BJ (cell line): Measurements from ENCODE around the gene TUBB6. TPM values are rescaled to one million over a fixed set of nuclear protein-coding genes. Genes with fewer than 3 reads are reported as not detected.

Source experiments
- CTCF ChIA-PET: fragments of 350-600 bp; formaldehyde crosslinking; extraction: SDS; loops from one replicate; lab custom pipeline; 2021; ENCODE audit warnings: antibody characterized with exemption, inconsistent platforms; lab: Yijun Ruan, JAX
- POLR2A ChIA-PET: fragments of 300-600 bp; sonication (Branson Sonifier 250); formaldehyde crosslinking; extraction: SDS; loops from one replicate; lab custom pipeline; 2021; ENCODE audit warnings: antibody characterized with exemption; lab: Charles Lee
- DNase-seq: peaks from one replicate; pipeline ENCODE4 v3.0.0-alpha.2; 2011; ENCODE audit warnings: low read depth
- H3K27me3 ChIP-seq: 2 replicates; pipeline ENCODE4 v1.6.0; 2011; ENCODE audit warnings: low read length; ENCODE audit not compliant: control insufficient read depth, insufficient read depth
- H3K36me3 ChIP-seq: 2 replicates; pipeline ENCODE4 v1.5.1; 2011; ENCODE audit warnings: low read length; ENCODE audit not compliant: control insufficient read depth, insufficient read depth
- H3K4me3 ChIP-seq: 2 replicates; pipeline ENCODE4 v1.5.1; 2011; ENCODE audit warnings: low read depth, mild to moderate bottlenecking, control low read depth, low read length
- polyA plus RNA-seq: library from polyadenylated mRNA; depleted of rRNA; stranded (reverse); fragments of >200 nt; gene quantifications from 2 replicates; pipeline ENCODE4 v1.2.3, GENCODE V29; 2011; rRNA removed
- small RNA-seq: library from RNA; depleted of rRNA; stranded (forward); fragments of <200 nt; gene quantifications from one replicate; pipeline ENCODE3, GENCODE V24; 2012; ENCODE audit warnings: low replicate concordance, low read depth; ENCODE audit not compliant: insufficient read length
- TF ChIP-seq, protein P1 (sequence below): IDR thresholded peaks from 2 replicates; pipeline ENCODE4 v1.5.1; 2011; ENCODE audit warnings: low read depth, mild to moderate bottlenecking, control low read depth, inconsistent platforms, low read length, moderate library complexity; ENCODE audit not compliant: insufficient read depth

TUBB6 gene
- polyA plus RNA-seq, 1 experiment: 765 TPM

DNA sequence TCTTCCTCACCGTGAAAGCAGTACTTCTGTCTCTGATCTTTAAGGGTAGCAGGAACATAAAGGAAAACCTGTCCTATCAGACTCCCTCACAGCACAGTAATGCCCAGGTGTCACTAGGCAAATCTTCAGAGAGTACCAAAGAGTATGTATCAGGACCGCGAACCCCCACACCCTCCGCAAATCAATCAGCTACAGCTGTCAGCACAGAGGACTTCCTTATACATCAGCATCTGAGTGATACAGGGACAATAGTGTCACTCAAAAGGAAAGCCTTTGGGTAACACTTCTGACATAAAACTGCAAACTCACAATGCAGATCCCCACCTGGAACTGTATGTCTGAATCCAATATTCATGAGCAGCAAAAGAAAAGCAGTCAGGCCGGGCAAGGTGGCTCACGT lies 66.4 kb downstream of the TUBB6 start:
- CTCF ChIA-PET: no interaction called here
- H3K36me3 ChIP-seq: peaks cover 1% of the 10 kb centered on the region; the same call in 1 of the 2 replicates
- TF ChIP-seq, protein P1, sequence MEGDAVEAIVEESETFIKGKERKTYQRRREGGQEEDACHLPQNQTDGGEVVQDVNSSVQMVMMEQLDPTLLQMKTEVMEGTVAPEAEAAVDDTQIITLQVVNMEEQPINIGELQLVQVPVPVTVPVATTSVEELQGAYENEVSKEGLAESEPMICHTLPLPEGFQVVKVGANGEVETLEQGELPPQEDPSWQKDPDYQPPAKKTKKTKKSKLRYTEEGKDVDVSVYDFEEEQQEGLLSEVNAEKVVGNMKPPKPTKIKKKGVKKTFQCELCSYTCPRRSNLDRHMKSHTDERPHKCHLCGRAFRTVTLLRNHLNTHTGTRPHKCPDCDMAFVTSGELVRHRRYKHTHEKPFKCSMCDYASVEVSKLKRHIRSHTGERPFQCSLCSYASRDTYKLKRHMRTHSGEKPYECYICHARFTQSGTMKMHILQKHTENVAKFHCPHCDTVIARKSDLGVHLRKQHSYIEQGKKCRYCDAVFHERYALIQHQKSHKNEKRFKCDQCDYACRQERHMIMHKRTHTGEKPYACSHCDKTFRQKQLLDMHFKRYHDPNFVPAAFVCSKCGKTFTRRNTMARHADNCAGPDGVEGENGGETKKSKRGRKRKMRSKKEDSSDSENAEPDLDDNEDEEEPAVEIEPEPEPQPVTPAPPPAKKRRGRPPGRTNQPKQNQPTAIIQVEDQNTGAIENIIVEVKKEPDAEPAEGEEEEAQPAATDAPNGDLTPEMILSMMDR: no peak
- H3K4me3 ChIP-seq: no peak overlapping the region
- DNase-seq: no peak
- POLR2A ChIA-PET: no interaction called here
- H3K27me3 ChIP-seq: no peaks in the 10 kb centered on the region

Small RNA genes within 50 kb of the gene (small RNA-seq; reads per million reads assigned to genes)
- gene RNU6-170P: not detected

Other genes starting within 250 kb of the TUBB6 start
- gene ANKRD62, start 214.4 kb upstream of the TUBB6 start, polyA plus RNA-seq: not detected in 2 replicates
- not detected in 2 replicates for gene CIDEA, start 53.9 kb upstream of the TUBB6 start, polyA plus RNA-seq
- 25.5 and 31.2 TPM in 2 replicates for gene AFG3L2, start 69.0 kb downstream of the TUBB6 start, polyA plus RNA-seq
- gene PRELID3A, start 99.7 kb downstream of the TUBB6 start, polyA plus RNA-seq: 4.6 and 6.4 TPM in 2 replicates